ENCODE data around the gene AMBRA1.
A peak's percentile ranks its signal among the peaks of the same experiment; 100 is the strongest.

- TF ChIP-seq CTCF (IDR thresholded peaks at IDR 0.05; ENCODE audit: insufficient read depth, low read depth, low read length) (peak; percentile 68), EZH2 (IDR thresholded peaks at IDR 0.05; ENCODE audit: insufficient read depth, low read length) (no peak)
Measured at GRCh38 chr11:46489656-46490560, 103.9 kb downstream of the AMBRA1 start.
